Astrocyte (in vitro differentiated cells and primary cell): ENCODE results near the gene GOPC. TPM values are rescaled to one million over a fixed set of nuclear protein-coding genes. Genes with fewer than 3 reads are reported as not detected.

Experiments used
- DNase-seq: peaks from one replicate; pipeline ENCODE4 v3.0.0-alpha.2; 2010; ENCODE audit warnings: low read depth
- FAIRE-seq: peaks from 2 replicates; lab custom pipeline; 2011; peaks lifted over from hg19 to GRCh38; lab: Jason Lieb, UNC
- H2AFZ ChIP-seq: 2 replicates; pipeline ENCODE4 v1.6.0; 2012; ENCODE audit warnings: low read depth, low read length, inconsistent platforms
- H3K27ac ChIP-seq: 2 replicates; pipeline ENCODE4 v1.5.1; 2011; ENCODE audit warnings: low read depth, low read length, inconsistent platforms
- H3K27me3 ChIP-seq: 2 replicates; pipeline ENCODE4 v1.6.0; 2011; ENCODE audit warnings: low read length, inconsistent platforms; ENCODE audit not compliant: insufficient read depth
- H3K36me3 ChIP-seq: 2 replicates; pipeline ENCODE4 v1.5.1; 2011; ENCODE audit warnings: low read length, inconsistent platforms; ENCODE audit not compliant: insufficient read depth
- H3K4me1 ChIP-seq: 2 replicates; pipeline ENCODE4 v1.5.1; 2011; ENCODE audit warnings: low read length, inconsistent platforms; ENCODE audit not compliant: insufficient read depth
- H3K4me2 ChIP-seq: 2 replicates; pipeline ENCODE4 v1.6.0; 2012; ENCODE audit warnings: low read length, inconsistent platforms
- H3K4me3 ChIP-seq: 2 replicates; pipeline ENCODE4 v1.5.1; 2011; ENCODE audit warnings: low read depth, mild to moderate bottlenecking, low read length, inconsistent platforms; ENCODE audit not compliant: insufficient read depth
- H3K79me2 ChIP-seq: 2 replicates; pipeline ENCODE4 v1.6.0; 2012; ENCODE audit warnings: mild to moderate bottlenecking, low read length, inconsistent platforms; ENCODE audit not compliant: insufficient read depth
- H3K9ac ChIP-seq: 2 replicates; pipeline ENCODE4 v1.6.0; 2012; ENCODE audit warnings: mild to moderate bottlenecking, low read length, inconsistent platforms
- H3K9me3 ChIP-seq: 2 replicates; pipeline ENCODE4 v1.5.1; 2012; ENCODE audit warnings: low read depth, mild to moderate bottlenecking, low read length, inconsistent platforms; ENCODE audit not compliant: insufficient read depth
- H4K20me1 ChIP-seq: 2 replicates; pipeline ENCODE4 v1.6.0; 2012; ENCODE audit warnings: low read length, inconsistent platforms; ENCODE audit not compliant: insufficient read depth
- H3K27ac Mint-ChIP-seq: one replicate; pipeline ENCODE4 v1.8.0; 2021; ENCODE audit warnings: mild to moderate bottlenecking, mixed read lengths; ENCODE audit not compliant: unreplicated experiment
- H3K27me3 Mint-ChIP-seq: one replicate; pipeline ENCODE4 v1.8.0; 2021; ENCODE audit warnings: low read depth, mixed read lengths; ENCODE audit not compliant: unreplicated experiment
- H3K36me3 Mint-ChIP-seq: one replicate; pipeline ENCODE4 v1.8.0; 2021; ENCODE audit warnings: low read depth, mixed read lengths; ENCODE audit not compliant: unreplicated experiment
- H3K4me1 Mint-ChIP-seq: one replicate; pipeline ENCODE4 v1.8.0; 2021; ENCODE audit warnings: low read depth, mixed read lengths; ENCODE audit not compliant: unreplicated experiment
- H3K4me3 Mint-ChIP-seq: one replicate; pipeline ENCODE4 v1.8.0; 2021; ENCODE audit warnings: mild to moderate bottlenecking, moderate library complexity, mixed read lengths; ENCODE audit not compliant: unreplicated experiment
- H3K9me3 Mint-ChIP-seq: one replicate; pipeline ENCODE4 v1.8.0; 2021; ENCODE audit warnings: mild to moderate bottlenecking, mixed read lengths; ENCODE audit not compliant: unreplicated experiment
- CTCF ChIP-seq: IDR thresholded peaks from 2 replicates; pipeline ENCODE4 v1.5.1; 2011; ENCODE audit warnings: low read depth, mild to moderate bottlenecking, inconsistent platforms, low read length, moderate library complexity; ENCODE audit not compliant: insufficient read depth
- EZH2 ChIP-seq: IDR thresholded peaks from 2 replicates; pipeline ENCODE4 v1.6.1; 2012; ENCODE audit warnings: mild to moderate bottlenecking, low read length, inconsistent platforms; ENCODE audit not compliant: insufficient read depth
- total RNA-seq: library from RNA; stranded (reverse); gene quantifications from 2 replicates; pipeline ENCODE4 v1.2.1, GENCODE V29; 2021

GOPC gene
- total RNA-seq, 1 donor from 2014 or later = 45.0 TPM

GRCh38 chr6:117555882-117556498 is 46.3 kb downstream of the GOPC start:
- Histone ChIP-seq H3K79me2 (peaks cover under 1% of the 10 kb centered on the region), H3K27me3 (no peaks in the 10 kb centered on the region), H4K20me1 (no peaks in the 10 kb centered on the region), H3K4me2 (peak overlapping the region; percentile 32), H3K4me1 (peaks cover 16% of the 10 kb centered on the region), H3K9me3 (no peaks in the 10 kb centered on the region), H3K36me3 (peaks cover 3% of the 10 kb centered on the region), H3K9ac (no peak overlapping the region), H3K4me3 (no peak overlapping the region), H2AFZ (no peak overlapping the region), H3K27ac (no peak overlapping the region)
- Mint-ChIP-seq H3K4me3 (no peak overlapping the region), H3K27me3 (no peaks in the 10 kb centered on the region), H3K4me1 (peaks cover 17% of the 10 kb centered on the region), H3K27ac (no peak overlapping the region), H3K9me3 (no peaks in the 10 kb centered on the region), H3K36me3 (no peaks in the 10 kb centered on the region)
- DNase-seq = no peak
- FAIRE-seq = no peak
- no peak for TF ChIP-seq EZH2
- TF ChIP-seq CTCF = peak; percentile 83

- Histone ChIP-seq H4K20me1 (no peaks in the 10 kb centered on the region), H3K79me2 (peaks cover 5% of the 10 kb centered on the region), H3K36me3 (peaks cover 4% of the 10 kb centered on the region), H3K27me3 (no peaks in the 10 kb centered on the region), H3K4me2 (peak overlapping the region; percentile 32), H2AFZ (no peak overlapping the region), H3K4me3 (no peak overlapping the region), H3K9ac (no peak overlapping the region), H3K4me1 (peaks cover 20% of the 10 kb centered on the region), H3K27ac (no peak overlapping the region), H3K9me3 (no peaks in the 10 kb centered on the region)
- no peaks in the 10 kb centered on the region for H3K27me3 Mint-ChIP-seq
- peaks cover 21% of the 10 kb centered on the region for H3K4me1 Mint-ChIP-seq
- no peaks in the 10 kb centered on the region for H3K36me3 Mint-ChIP-seq
- TF ChIP-seq CTCF (no peak), EZH2 (no peak)
- no peak overlapping the region for H3K4me3 Mint-ChIP-seq
- H3K27ac Mint-ChIP-seq = no peak overlapping the region
- DNase-seq (no peak), FAIRE-seq (peak; percentile 58)
- no peaks in the 10 kb centered on the region for H3K9me3 Mint-ChIP-seq
Measured at GRCh38 chr6:117555262-117555849, 47.0 kb downstream of the GOPC start.

GRCh38 chr6:117553142-117553541 is 49.2 kb downstream of the GOPC start:
- Histone ChIP-seq H3K4me3 (no peak overlapping the region), H3K27me3 (no peaks in the 10 kb centered on the region), H3K4me1 (peaks cover 40% of the 10 kb centered on the region), H3K36me3 (peaks cover 4% of the 10 kb centered on the region), H3K27ac (no peak overlapping the region), H3K4me2 (no peak overlapping the region), H2AFZ (no peak overlapping the region), H3K79me2 (peaks cover 9% of the 10 kb centered on the region), H3K9me3 (no peaks in the 10 kb centered on the region), H4K20me1 (no peaks in the 10 kb centered on the region), H3K9ac (no peak overlapping the region)
- Mint-ChIP-seq H3K27me3 (no peaks in the 10 kb centered on the region), H3K36me3 (peaks cover 3% of the 10 kb centered on the region), H3K4me1 (peaks cover 42% of the 10 kb centered on the region), H3K4me3 (no peak overlapping the region), H3K9me3 (no peaks in the 10 kb centered on the region), H3K27ac (no peak overlapping the region)
- TF ChIP-seq EZH2 (no peak), CTCF (no peak)
- FAIRE-seq (peak; percentile 20), DNase-seq (no peak)
